ENCODE data around the gene RGS6. TPM values are rescaled to one million over a fixed set of nuclear protein-coding genes. Genes with fewer than 3 reads are reported as not detected.

RGS6 gene
- total RNA-seq, 4 donors from 2014 or later = 0.46 to 3.7 (median 1.6) TPM

- TF ChIP-seq CTCF (IDR thresholded peaks at IDR 0.05 in 4 of 5, conservative IDR thresholded peaks at IDR 0.05 in 1 of 5) = no peak
- TF ChIP-seq POLR2A (IDR thresholded peaks at IDR 0.05) = no peak
- H3K9me3 ChIP-seq = no peaks in the 10 kb centered on the region
- no peaks in the 10 kb centered on the region for H3K27me3 ChIP-seq
- intact Hi-C loops (cut with DNase I; ENCODE audit: low total_unique reads) = no loop called here
- H3K4me1 ChIP-seq = no peaks in the 10 kb centered on the region
- DNase-seq = no peak
- in situ Hi-C loops (cut with MboI; ENCODE audit: low sequenced_read_pairs in 4 of 4) = no loop called here
- no peaks in the 10 kb centered on the region for H3K36me3 ChIP-seq
- ATAC-seq = no peak
- no peak overlapping the region for H3K27ac ChIP-seq
- no peak overlapping the region for H3K4me3 ChIP-seq
Observed at GRCh38 chr14:71891185-71891584, 41.0 kb upstream of the RGS6 start.

- Histone ChIP-seq H3K9me3 (no peaks in the 10 kb centered on the region), H3K36me3 (no peaks in the 10 kb centered on the region), H3K27ac (no peak overlapping the region), H3K4me1 (no peaks in the 10 kb centered on the region), H3K4me3 (no peak overlapping the region), H3K27me3 (no peaks in the 10 kb centered on the region)
- ATAC-seq (no peak), DNase-seq (no peak)
- TF ChIP-seq POLR2A (IDR thresholded peaks at IDR 0.05) = no peak
- TF ChIP-seq CTCF (IDR thresholded peaks at IDR 0.05 in 4 of 5, conservative IDR thresholded peaks at IDR 0.05 in 1 of 5) = no peak
- intact Hi-C loops (cut with DNase I; ENCODE audit: low total_unique reads) (no loop called here), in situ Hi-C loops (cut with MboI; ENCODE audit: low sequenced_read_pairs in 4 of 4) (no loop called here)
Observed at GRCh38 chr14:71891970-71892369, 40.3 kb upstream of the RGS6 start.

GRCh38 chr14:71905031-71905430, 27.2 kb upstream of the RGS6 start:
- Histone ChIP-seq H3K4me1 (no peaks in the 10 kb centered on the region), H3K27me3 (no peaks in the 10 kb centered on the region), H3K36me3 (no peaks in the 10 kb centered on the region), H3K9me3 (no peaks in the 10 kb centered on the region), H3K27ac (no peak overlapping the region), H3K4me3 (no peak overlapping the region)
- intact Hi-C loops (cut with DNase I; ENCODE audit: low total_unique reads) (no loop called here), in situ Hi-C loops (cut with MboI; ENCODE audit: low sequenced_read_pairs in 4 of 4) (no loop called here)
- no peak for DNase-seq
- TF ChIP-seq CTCF (IDR thresholded peaks at IDR 0.05 in 4 of 5, conservative IDR thresholded peaks at IDR 0.05 in 1 of 5) (no peak), POLR2A (IDR thresholded peaks at IDR 0.05) (no peak)
- no peak for ATAC-seq

- no peak for ATAC-seq
Observed at GRCh38 chr14:71905860-71906259, 26.4 kb upstream of the RGS6 start.

More at GRCh38 chr14:71905860-71906259, 26.4 kb upstream of the RGS6 start:
- Histone ChIP-seq H3K4me3 (no peak overlapping the region), H3K4me1 (no peaks in the 10 kb centered on the region), H3K9me3 (no peaks in the 10 kb centered on the region), H3K27me3 (no peaks in the 10 kb centered on the region), H3K27ac (peak overlapping the region in 2 of 4 donors; percentile 8 to 38), H3K36me3 (no peaks in the 10 kb centered on the region)
- intact Hi-C loops (cut with DNase I; ENCODE audit: low total_unique reads) = no loop called here
- no peak for DNase-seq
- TF ChIP-seq POLR2A (IDR thresholded peaks at IDR 0.05) (no peak), CTCF (IDR thresholded peaks at IDR 0.05 in 4 of 5, conservative IDR thresholded peaks at IDR 0.05 in 1 of 5) (no peak)
- in situ Hi-C loops (cut with MboI; ENCODE audit: low sequenced_read_pairs in 4 of 4) = no loop called here

All from gastrocnemius medialis (tissue), 4 donors.